Measurements from ENCODE around the gene SAPCD1.
"Not testable (repeated sequence)": the region's sequence is repeated elsewhere in the genome, so short reads cannot be mapped to it uniquely, and the experiment has no call there.

Gene SAPCD1

DNA sequence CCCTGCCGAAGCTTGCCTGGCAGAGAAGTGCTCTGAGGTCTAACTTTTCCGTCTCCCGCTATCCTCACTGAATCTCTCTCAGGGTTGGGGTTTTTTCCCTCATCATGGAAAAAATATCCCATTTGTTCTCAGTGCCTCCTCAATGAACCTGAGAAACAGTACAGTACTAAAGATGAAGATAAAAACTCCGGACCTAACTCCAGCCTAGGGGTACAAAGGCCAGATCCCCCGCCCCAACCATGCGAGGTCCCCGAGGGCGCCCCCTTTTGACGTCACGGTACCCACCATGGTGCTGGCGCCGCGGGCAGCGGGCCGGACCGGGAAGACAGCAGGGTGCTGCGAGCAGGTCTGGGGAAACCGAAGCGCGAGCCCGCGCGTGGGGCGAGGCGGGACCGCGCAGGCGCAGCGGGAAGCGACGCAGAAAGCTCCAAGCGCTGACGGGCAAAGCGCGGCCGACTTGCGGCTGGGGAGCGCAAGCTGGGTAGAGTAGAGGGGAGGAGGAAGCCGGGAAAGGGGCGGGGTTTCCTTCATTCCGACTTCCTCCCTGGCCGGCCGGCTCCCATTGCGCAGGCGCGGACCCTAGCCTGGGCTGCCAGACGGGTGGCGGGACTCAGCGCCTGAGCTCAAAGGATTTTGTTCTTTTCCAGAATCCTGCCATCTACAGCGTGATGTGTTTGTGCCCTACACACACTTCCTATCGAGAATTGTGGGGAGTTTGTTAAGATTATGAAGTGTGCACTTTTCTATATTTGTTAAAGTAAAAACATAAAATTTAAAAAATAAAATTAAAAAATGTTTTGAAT lies 44.2 kb downstream of the SAPCD1 start, which contains the start of gene LSM2:
LSM2 (minus strand) TSS at position 497 of the 803 bp plus-strand sequence; CDS start at position 288, 209 bp downstream.
- DNase-seq, result peak; percentile 87

DNA sequence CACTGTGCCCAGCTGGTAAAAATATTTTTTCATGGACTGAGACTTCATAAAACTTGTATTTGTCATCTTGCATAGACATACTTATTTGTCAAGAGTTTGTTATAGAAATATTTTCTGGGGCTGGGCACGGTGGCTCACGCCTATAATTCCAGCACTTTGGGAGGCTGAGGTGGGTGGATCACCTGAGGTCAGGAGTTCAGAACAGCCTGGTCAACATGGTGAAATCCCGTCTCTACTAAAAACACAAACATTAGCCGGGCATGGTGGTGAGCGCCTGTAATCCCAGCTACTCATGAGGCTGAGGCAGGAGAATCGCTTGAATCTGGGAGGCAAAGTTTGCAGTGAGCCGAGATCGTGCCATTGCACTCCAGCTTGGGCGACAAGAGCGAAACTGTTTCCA lies 46.1 kb downstream of the SAPCD1 start:
- not testable (repeated sequence) for DNase-seq

DNA sequence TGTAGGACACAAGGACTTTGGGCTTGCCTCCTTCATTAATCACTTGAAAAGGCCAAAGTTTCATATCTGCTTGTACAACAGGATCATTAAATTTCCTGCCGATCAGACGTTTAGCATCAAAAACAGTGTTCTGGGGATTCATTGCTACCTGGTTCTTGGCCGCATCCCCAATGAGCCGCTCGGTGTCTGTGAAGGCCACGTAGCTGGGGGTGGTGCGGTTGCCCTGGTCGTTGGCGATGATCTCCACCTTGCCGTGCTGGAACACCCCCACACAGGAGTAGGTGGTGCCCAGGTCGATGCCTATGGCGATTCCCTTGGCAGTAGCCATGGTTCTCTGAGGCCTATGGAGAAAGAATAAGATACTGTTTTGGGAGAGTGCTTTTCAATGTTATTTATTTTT lies 49.2 kb downstream of the SAPCD1 start:
- DNase-seq, result no peak

DNA sequence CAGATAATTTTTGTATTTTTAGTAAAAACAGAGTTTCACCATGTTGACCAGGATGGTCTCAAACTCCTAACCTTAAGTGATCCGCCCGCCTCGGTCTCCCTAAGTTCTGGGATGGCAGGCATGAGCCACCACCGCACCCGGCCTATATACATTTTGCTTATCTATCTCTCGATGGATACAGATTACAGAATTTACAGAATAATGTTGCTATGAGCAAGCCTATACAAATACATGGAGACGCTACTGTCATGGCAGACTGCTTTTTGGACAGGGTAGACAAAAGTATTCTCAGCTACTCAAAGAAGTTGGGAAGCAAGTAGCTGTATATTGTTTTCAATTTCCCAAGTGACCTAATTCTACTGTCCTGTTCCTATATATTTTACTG lies 51.0 kb downstream of the SAPCD1 start:
- DNase-seq, result no peak
